Measurements from ENCODE around the gene AJUBA.

AJUBA gene

DNA sequence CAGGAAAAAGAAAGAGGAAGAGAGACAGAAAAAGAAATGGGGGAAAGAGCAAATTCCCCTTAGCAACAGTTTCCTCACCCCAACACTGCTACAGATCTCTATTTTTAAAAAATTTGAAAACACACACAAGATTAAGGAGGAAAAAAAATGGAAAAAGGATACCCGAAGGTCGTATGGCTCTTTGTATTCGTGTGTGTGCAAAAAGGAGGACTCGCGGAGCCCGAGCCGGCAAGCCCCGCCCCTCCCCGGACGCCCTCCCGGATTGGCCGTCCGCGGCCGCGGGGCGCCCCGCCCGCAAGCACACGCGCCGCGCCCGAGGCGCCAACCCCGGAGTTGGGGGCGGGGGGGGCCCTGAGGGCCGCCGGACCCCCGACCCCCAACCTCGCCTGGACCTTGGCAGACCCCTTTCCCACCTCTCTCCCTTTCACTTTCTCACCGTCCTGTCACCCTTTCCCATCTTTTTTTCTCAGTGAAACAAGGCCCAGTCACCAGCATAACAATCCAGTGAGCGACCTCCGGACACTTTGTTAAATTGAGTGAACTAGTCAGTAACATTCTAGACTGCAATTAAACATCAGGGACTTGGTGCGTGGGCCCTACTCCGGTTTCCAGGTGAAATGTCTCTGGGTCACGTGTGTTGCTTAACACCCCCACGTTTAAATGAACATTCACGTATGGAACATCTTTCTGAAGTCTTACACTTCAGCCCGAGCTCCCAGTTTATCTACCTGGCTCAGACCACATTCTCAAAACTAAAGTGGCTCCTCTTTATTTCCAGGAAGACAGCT is 27.8 kb upstream of the AJUBA start, which contains the start of gene C14orf93:
C14orf93 (minus strand) TSS at position 205 of the 788 bp plus-strand sequence. CDS start 11,120 bp downstream, outside the sequence.
- no peak for TF ChIP-seq NFIC (IDR thresholded peaks at IDR 0.05)
- no peak for TF ChIP-seq CEBPB (IDR thresholded peaks at IDR 0.05)
- TF ChIP-seq, protein P1, sequence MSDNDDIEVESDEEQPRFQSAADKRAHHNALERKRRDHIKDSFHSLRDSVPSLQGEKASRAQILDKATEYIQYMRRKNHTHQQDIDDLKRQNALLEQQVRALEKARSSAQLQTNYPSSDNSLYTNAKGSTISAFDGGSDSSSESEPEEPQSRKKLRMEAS (IDR thresholded peaks at IDR 0.05), result 0 out of 2 replicates have a peak, but pooled peaks have one; percentile 34
- no peak for TF ChIP-seq TCF12 (IDR thresholded peaks at IDR 0.05; ENCODE audit: low read depth)
- TF ChIP-seq RAD21 (IDR thresholded peaks at IDR 0.05; ENCODE audit: low read depth), result no peak
- TF ChIP-seq, protein P2, sequence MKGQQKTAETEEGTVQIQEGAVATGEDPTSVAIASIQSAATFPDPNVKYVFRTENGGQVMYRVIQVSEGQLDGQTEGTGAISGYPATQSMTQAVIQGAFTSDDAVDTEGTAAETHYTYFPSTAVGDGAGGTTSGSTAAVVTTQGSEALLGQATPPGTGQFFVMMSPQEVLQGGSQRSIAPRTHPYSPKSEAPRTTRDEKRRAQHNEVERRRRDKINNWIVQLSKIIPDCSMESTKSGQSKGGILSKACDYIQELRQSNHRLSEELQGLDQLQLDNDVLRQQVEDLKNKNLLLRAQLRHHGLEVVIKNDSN (IDR thresholded peaks at IDR 0.05), result peak; percentile 76
- peak; percentile 38; the same call in 1 of the 2 replicates for TF ChIP-seq EGR1 (IDR thresholded peaks at IDR 0.05)
- TF ChIP-seq YY1 (IDR thresholded peaks at IDR 0.05; ENCODE audit: low read depth), result no peak
- TF ChIP-seq FOXM1 (IDR thresholded peaks at IDR 0.05; ENCODE audit: borderline replicate concordance, low read depth), result no peak
- no peak for TF ChIP-seq TEAD4 (IDR thresholded peaks at IDR 0.05)
- TF ChIP-seq TAF1 (IDR thresholded peaks at IDR 0.05; ENCODE audit: low read depth), result no peak
- TF ChIP-seq CREB1 (IDR thresholded peaks at IDR 0.05; ENCODE audit: low read depth), result no peak
- TF ChIP-seq, protein P3, sequence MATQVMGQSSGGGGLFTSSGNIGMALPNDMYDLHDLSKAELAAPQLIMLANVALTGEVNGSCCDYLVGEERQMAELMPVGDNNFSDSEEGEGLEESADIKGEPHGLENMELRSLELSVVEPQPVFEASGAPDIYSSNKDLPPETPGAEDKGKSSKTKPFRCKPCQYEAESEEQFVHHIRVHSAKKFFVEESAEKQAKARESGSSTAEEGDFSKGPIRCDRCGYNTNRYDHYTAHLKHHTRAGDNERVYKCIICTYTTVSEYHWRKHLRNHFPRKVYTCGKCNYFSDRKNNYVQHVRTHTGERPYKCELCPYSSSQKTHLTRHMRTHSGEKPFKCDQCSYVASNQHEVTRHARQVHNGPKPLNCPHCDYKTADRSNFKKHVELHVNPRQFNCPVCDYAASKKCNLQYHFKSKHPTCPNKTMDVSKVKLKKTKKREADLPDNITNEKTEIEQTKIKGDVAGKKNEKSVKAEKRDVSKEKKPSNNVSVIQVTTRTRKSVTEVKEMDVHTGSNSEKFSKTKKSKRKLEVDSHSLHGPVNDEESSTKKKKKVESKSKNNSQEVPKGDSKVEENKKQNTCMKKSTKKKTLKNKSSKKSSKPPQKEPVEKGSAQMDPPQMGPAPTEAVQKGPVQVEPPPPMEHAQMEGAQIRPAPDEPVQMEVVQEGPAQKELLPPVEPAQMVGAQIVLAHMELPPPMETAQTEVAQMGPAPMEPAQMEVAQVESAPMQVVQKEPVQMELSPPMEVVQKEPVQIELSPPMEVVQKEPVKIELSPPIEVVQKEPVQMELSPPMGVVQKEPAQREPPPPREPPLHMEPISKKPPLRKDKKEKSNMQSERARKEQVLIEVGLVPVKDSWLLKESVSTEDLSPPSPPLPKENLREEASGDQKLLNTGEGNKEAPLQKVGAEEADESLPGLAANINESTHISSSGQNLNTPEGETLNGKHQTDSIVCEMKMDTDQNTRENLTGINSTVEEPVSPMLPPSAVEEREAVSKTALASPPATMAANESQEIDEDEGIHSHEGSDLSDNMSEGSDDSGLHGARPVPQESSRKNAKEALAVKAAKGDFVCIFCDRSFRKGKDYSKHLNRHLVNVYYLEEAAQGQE (IDR thresholded peaks at IDR 0.05; ENCODE audit: low read depth), result no peak
- TF ChIP-seq EP300 (IDR thresholded peaks at IDR 0.05; ENCODE audit: borderline replicate concordance), result no peak
- peak; percentile 98 for TF ChIP-seq ZBTB7A (IDR thresholded peaks at IDR 0.05; ENCODE audit: low read depth)

DNA sequence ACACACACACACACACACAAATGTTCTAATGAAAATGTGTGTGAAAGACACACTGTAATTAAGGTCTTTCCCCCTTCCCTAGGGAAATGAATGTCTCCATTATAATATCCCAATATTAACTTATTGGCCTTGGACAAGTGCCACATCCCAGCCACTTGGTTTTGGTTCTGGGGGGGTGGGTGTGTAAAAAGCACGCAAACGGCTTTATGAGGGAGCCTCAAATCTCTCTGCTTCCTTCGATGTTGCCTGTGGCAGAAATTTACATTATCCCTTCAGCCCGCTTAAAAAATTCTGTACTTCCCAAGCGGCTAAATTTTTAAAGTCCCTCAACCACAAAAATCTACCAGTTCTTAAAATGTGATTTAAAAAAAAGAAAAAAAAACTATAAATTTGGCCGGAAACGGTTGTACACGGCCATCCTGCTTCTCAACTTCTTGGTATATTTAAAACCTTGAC is 27.2 kb upstream of the AJUBA start:
- TF ChIP-seq CEBPB (IDR thresholded peaks at IDR 0.05), result no peak
- TF ChIP-seq TEAD4 (IDR thresholded peaks at IDR 0.05), result no peak
- TF ChIP-seq YY1 (IDR thresholded peaks at IDR 0.05; ENCODE audit: low read depth), result no peak
- no peak for TF ChIP-seq NFIC (IDR thresholded peaks at IDR 0.05)
- no peak for TF ChIP-seq TCF12 (IDR thresholded peaks at IDR 0.05; ENCODE audit: low read depth)

DNA sequence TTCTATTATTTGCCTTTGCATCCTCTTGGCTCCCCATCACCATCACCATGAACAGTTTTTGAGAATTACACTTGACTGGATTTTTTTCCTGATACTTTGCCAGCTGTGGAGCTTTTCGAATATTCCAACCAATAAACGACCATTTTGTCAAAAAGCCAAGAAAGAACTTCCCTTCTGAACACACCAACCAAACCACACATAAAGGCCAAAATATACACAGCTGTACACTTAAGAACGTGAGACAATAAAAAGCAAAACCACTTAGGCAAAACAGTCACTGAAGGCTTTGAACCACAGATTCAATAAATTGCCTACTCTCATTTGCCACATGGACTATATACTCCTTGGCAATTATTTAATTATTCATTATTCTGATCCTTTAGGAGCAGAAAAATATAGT is 26.5 kb upstream of the AJUBA start:
- TF ChIP-seq TAF1 (IDR thresholded peaks at IDR 0.05; ENCODE audit: low read depth), result no peak
- TF ChIP-seq ZBTB7A (IDR thresholded peaks at IDR 0.05; ENCODE audit: low read depth), result no peak
- TF ChIP-seq YY1 (IDR thresholded peaks at IDR 0.05; ENCODE audit: low read depth), result no peak
- TF ChIP-seq CEBPB (IDR thresholded peaks at IDR 0.05), result no peak
- TF ChIP-seq, protein P3 (IDR thresholded peaks at IDR 0.05; ENCODE audit: low read depth), result no peak
- TF ChIP-seq RAD21 (IDR thresholded peaks at IDR 0.05; ENCODE audit: low read depth), result no peak
- no peak for TF ChIP-seq TEAD4 (IDR thresholded peaks at IDR 0.05)
- no peak for TF ChIP-seq EGR1 (IDR thresholded peaks at IDR 0.05)
- no peak for TF ChIP-seq EP300 (IDR thresholded peaks at IDR 0.05; ENCODE audit: borderline replicate concordance)
- no peak for TF ChIP-seq FOXM1 (IDR thresholded peaks at IDR 0.05; ENCODE audit: borderline replicate concordance, low read depth)
- TF ChIP-seq, protein P2 (IDR thresholded peaks at IDR 0.05), result no peak
- TF ChIP-seq, protein P1 (IDR thresholded peaks at IDR 0.05), result no peak
- TF ChIP-seq NFIC (IDR thresholded peaks at IDR 0.05), result no peak
- TF ChIP-seq TCF12 (IDR thresholded peaks at IDR 0.05; ENCODE audit: low read depth), result no peak
- TF ChIP-seq CREB1 (IDR thresholded peaks at IDR 0.05; ENCODE audit: low read depth), result no peak

DNA sequence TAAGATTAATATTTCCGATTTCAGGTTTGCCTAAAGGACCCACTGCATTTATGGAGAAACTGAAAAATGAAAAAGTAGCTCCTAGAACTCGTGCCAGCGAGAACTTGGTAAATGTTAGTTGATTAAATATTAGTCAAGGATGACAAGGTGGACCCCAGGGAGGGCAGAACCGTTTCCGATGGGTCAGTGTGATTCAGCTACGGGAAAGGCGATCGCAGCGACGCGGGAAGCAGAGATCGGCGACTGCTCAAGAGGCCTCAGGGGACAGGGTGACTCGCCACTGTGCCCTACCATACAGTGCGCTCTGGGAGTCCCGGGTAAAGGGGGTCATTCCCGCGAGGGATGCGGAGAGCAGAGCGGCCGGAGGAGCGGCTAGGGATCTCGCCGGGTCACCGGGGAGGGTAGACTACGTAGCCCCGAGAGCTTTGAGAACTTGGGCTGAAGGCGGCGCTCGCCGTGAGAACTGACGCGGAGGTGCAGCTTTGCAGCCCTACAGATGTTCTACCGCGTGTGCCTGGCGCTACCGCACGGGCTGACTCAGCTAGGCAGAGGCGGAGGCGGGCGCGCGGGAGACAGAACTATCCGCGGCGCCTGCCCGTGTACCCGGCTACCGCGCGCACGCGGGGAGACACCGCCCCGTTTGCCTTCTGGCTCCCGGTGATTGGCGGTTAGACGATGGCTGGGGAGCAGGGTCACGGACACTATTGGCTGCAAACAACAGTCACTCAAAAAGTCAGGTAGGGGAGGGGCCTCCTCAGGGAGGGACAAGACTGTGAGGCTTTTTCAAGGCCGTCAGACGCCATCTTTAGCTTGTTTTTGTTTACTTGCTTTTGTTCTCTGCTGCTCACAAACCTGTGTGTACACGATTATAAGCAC is 24.4 kb upstream of the AJUBA start:
- TF ChIP-seq EGR1 (IDR thresholded peaks at IDR 0.05), result peak; percentile 66; the same call in 1 of the 2 replicates
- TF ChIP-seq, protein P2 (IDR thresholded peaks at IDR 0.05), result no peak
- TF ChIP-seq, protein P1 (IDR thresholded peaks at IDR 0.05), result peak; percentile 94
- TF ChIP-seq NFIC (IDR thresholded peaks at IDR 0.05), result 0 out of 2 replicates have a peak, but pooled peaks have one; percentile 19
- TF ChIP-seq TCF12 (IDR thresholded peaks at IDR 0.05; ENCODE audit: low read depth), result no peak
- 0 out of 2 replicates have a peak, but pooled peaks have one; percentile 41 for TF ChIP-seq TEAD4 (IDR thresholded peaks at IDR 0.05)
- TF ChIP-seq EP300 (IDR thresholded peaks at IDR 0.05; ENCODE audit: borderline replicate concordance), result no peak
- TF ChIP-seq CREB1 (IDR thresholded peaks at IDR 0.05; ENCODE audit: low read depth), result no peak
- TF ChIP-seq ZBTB7A (IDR thresholded peaks at IDR 0.05; ENCODE audit: low read depth), result no peak
- TF ChIP-seq TAF1 (IDR thresholded peaks at IDR 0.05; ENCODE audit: low read depth), result peak; percentile 88; the same call in 1 of the 2 replicates
- TF ChIP-seq CEBPB (IDR thresholded peaks at IDR 0.05), result no peak
- no peak for TF ChIP-seq FOXM1 (IDR thresholded peaks at IDR 0.05; ENCODE audit: borderline replicate concordance, low read depth)
- TF ChIP-seq YY1 (IDR thresholded peaks at IDR 0.05; ENCODE audit: low read depth), result peak; percentile 88
- TF ChIP-seq RAD21 (IDR thresholded peaks at IDR 0.05; ENCODE audit: low read depth), result no peak
- TF ChIP-seq, protein P3 (IDR thresholded peaks at IDR 0.05; ENCODE audit: low read depth), result no peak
